Fibroblast of lung (primary cell): Measurements from ENCODE around the gene PAQR5. TPM values are rescaled to one million over a fixed set of nuclear protein-coding genes. Genes with fewer than 3 reads are reported as not detected.

Source experiments
- DNase-seq, 2 donors: peaks; one replicate each; pipeline versions ENCODE4 v3.0.0 to v3.0.0-alpha.2; 2010; ENCODE audit warnings: low read depth in 2 of 2
- H2AFZ ChIP-seq: 2 replicates; pipeline ENCODE4 v1.5.1; 2012; ENCODE audit warnings: low read length, control low read depth, inconsistent platforms
- H3K27ac ChIP-seq: 2 replicates; pipeline ENCODE4 v1.5.1; 2011; ENCODE audit warnings: low read length, control low read depth; ENCODE audit not compliant: insufficient read depth
- H3K27me3 ChIP-seq: 2 replicates; pipeline ENCODE4 v1.5.1; 2011; ENCODE audit warnings: mild to moderate bottlenecking, low read length; ENCODE audit not compliant: control insufficient read depth, insufficient read depth
- H3K36me3 ChIP-seq: 2 replicates; pipeline ENCODE4 v1.5.1; 2011; ENCODE audit warnings: low read length; ENCODE audit not compliant: control insufficient read depth, insufficient read depth
- H3K4me1 ChIP-seq: 2 replicates; pipeline ENCODE4 v1.5.1; 2011; ENCODE audit warnings: low read length; ENCODE audit not compliant: control insufficient read depth, insufficient read depth; ENCODE audit errors: extremely low read depth
- H3K4me2 ChIP-seq: 2 replicates; pipeline ENCODE4 v1.5.1; 2011; ENCODE audit warnings: low read length, control low read depth; ENCODE audit not compliant: insufficient read depth; ENCODE audit errors: extremely low read depth
- H3K4me3 ChIP-seq, 4 experiments: fragments of 200-600 bp in 1 of 4; sonication (generic) in 1 of 4; replicated peaks in 1 of 4; 2 replicates each; pipeline ENCODE4 v1.5.1; 2011 to 2016; ENCODE audit warnings: low read length in 4 of 4, low read depth in 3 of 4, mild to moderate bottlenecking in 3 of 4, control low read depth in 2 of 4, inconsistent platforms in 1 of 4, mixed read lengths in 1 of 4; ENCODE audit not compliant: insufficient read depth in 1 of 4; ENCODE audit errors: control extremely low read depth in 1 of 4
- H3K79me2 ChIP-seq: 2 replicates; pipeline ENCODE4 v1.5.1; 2012; ENCODE audit warnings: mild to moderate bottlenecking, low read length, inconsistent platforms; ENCODE audit not compliant: control insufficient read depth, insufficient read depth
- H3K9ac ChIP-seq: 2 replicates; pipeline ENCODE4 v1.5.1; 2011; ENCODE audit warnings: mild to moderate bottlenecking, low read length, control low read depth; ENCODE audit not compliant: insufficient read depth
- H3K9me3 ChIP-seq: 2 replicates; pipeline ENCODE4 v1.5.1; 2012; ENCODE audit warnings: low read depth, low read length; ENCODE audit not compliant: control insufficient read depth, insufficient read depth
- H4K20me1 ChIP-seq: 2 replicates; pipeline ENCODE4 v1.5.1; 2011; ENCODE audit warnings: low read length; ENCODE audit not compliant: control insufficient read depth, insufficient read depth; ENCODE audit errors: extremely low read depth
- CTCF ChIP-seq, 2 donors: IDR thresholded peaks in 1 of 2; conservative IDR thresholded peaks in 1 of 2; 1 replicate in 1 of 2; 2 replicates in 1 of 2; pipeline ENCODE4 v1.5.1; 2011 to 2012; ENCODE audit warnings: low read length in 2 of 2, control low read depth in 1 of 2, inconsistent platforms in 1 of 2, low read depth in 1 of 2, mild to moderate bottlenecking in 1 of 2
- EZH2 ChIP-seq: IDR thresholded peaks from 2 replicates; pipeline ENCODE4 v1.5.1; 2012; ENCODE audit warnings: low read length, control low read depth, mild to moderate bottlenecking; ENCODE audit errors: missing control alignments
- polyA plus RNA-seq, 2 donors: library from polyadenylated mRNA; depleted of rRNA in 1 of 2; stranded (reverse) in 1 of 2; unstranded in 1 of 2; fragments of >200 nt; gene quantifications; 2 replicates each; pipeline ENCODE4 v1.2.1, GENCODE V29; 2011 to 2012; ENCODE audit warnings: missing spikeins in 1 of 2
- total RNA-seq: library from RNA; depleted of rRNA; stranded (reverse); fragments of >200 nt; gene quantifications from 2 replicates; pipeline ENCODE4 v1.2.1, GENCODE V29; 2014

The PAQR5 gene
- total and polyA plus RNA-seq, 2 donors (not counting 1 experiment from before 2014, with no cell fraction given), result 6.0 to 16.2 TPM

- Histone ChIP-seq H3K9ac (no peak overlapping the region), H3K36me3 (no peaks in the 10 kb centered on the region), H2AFZ (no peak overlapping the region), H3K27ac (no peak overlapping the region), H3K27me3 (no peaks in the 10 kb centered on the region), H3K4me2 (no peak overlapping the region), H3K4me3 (no peak overlapping the region), H3K9me3 (no peaks in the 10 kb centered on the region), H4K20me1 (no peaks in the 10 kb centered on the region), H3K79me2 (no peaks in the 10 kb centered on the region), H3K4me1 (no peaks in the 10 kb centered on the region)
- TF ChIP-seq CTCF (conservative IDR thresholded peaks at IDR 0.05 in 1 of 2, IDR thresholded peaks at IDR 0.05 in 1 of 2; ENCODE audit: low read depth in 1 of 2, low read length in 2 of 2), result no peak
- TF ChIP-seq EZH2, result no peak
- no peak for DNase-seq
These were observed 5.8 kb upstream of the PAQR5 start for GRCh38 chr15:69292826-69293420.

GRCh38 chr15:69293741-69294615, 4.7 kb upstream of the PAQR5 start:
- Histone ChIP-seq H3K36me3 (no peaks in the 10 kb centered on the region), H3K27ac (no peak overlapping the region), H3K9me3 (no peaks in the 10 kb centered on the region), H2AFZ (no peak overlapping the region), H3K4me3 (no peak overlapping the region), H3K9ac (no peak overlapping the region), H3K4me2 (no peak overlapping the region), H3K79me2 (no peaks in the 10 kb centered on the region), H3K27me3 (no peaks in the 10 kb centered on the region), H4K20me1 (no peaks in the 10 kb centered on the region), H3K4me1 (no peaks in the 10 kb centered on the region)
- TF ChIP-seq EZH2, result no peak
- no peak for TF ChIP-seq CTCF (conservative IDR thresholded peaks at IDR 0.05 in 1 of 2, IDR thresholded peaks at IDR 0.05 in 1 of 2; ENCODE audit: low read depth in 1 of 2, low read length in 2 of 2)
- DNase-seq, result no peak

GRCh38 chr15:69296606-69297005, 2.1 kb upstream of the PAQR5 start:
- Histone ChIP-seq H4K20me1 (no peaks in the 10 kb centered on the region), H3K36me3 (no peaks in the 10 kb centered on the region), H3K27me3 (no peaks in the 10 kb centered on the region), H3K4me1 (no peaks in the 10 kb centered on the region), H3K4me2 (no peak overlapping the region), H3K9me3 (no peaks in the 10 kb centered on the region), H3K4me3 (no peak overlapping the region), H3K9ac (no peak overlapping the region), H3K27ac (no peak overlapping the region), H2AFZ (no peak overlapping the region), H3K79me2 (no peaks in the 10 kb centered on the region)
- no peak for TF ChIP-seq CTCF (conservative IDR thresholded peaks at IDR 0.05 in 1 of 2, IDR thresholded peaks at IDR 0.05 in 1 of 2; ENCODE audit: low read depth in 1 of 2, low read length in 2 of 2)
- TF ChIP-seq EZH2, result no peak
- DNase-seq, result no peak
